ENCODE results near the gene PI4K2A. TPM values are rescaled to one million over a fixed set of nuclear protein-coding genes. Genes with fewer than 3 reads are reported as not detected.

The PI4K2A gene
- total RNA-seq, 1 donor from 2014 or later, result 22.1 TPM

GRCh38 chr10:97701438-97702069, 61.1 kb downstream of the PI4K2A start:
- no peaks in the 10 kb centered on the region for H3K9me3 Mint-ChIP-seq (ENCODE audit: unreplicated experiment)
- H3K27me3 Mint-ChIP-seq (ENCODE audit: unreplicated experiment), result no peaks in the 10 kb centered on the region
- H3K4me3 Mint-ChIP-seq (ENCODE audit: unreplicated experiment), result no peak overlapping the region
- no peaks in the 10 kb centered on the region for H3K36me3 Mint-ChIP-seq (ENCODE audit: unreplicated experiment)
- H3K27ac Mint-ChIP-seq (ENCODE audit: unreplicated experiment), result no peak overlapping the region
- no peak for DNase-seq (ENCODE audit: extremely low spot score, unreplicated experiment)
- H3K4me1 Mint-ChIP-seq (ENCODE audit: unreplicated experiment), result no peaks in the 10 kb centered on the region
- peak; percentile 87 for TF ChIP-seq CTCF (IDR thresholded peaks at IDR 0.05)

- H3K27me3 Mint-ChIP-seq (ENCODE audit: unreplicated experiment), result no peaks in the 10 kb centered on the region
- H3K9me3 Mint-ChIP-seq (ENCODE audit: unreplicated experiment), result no peaks in the 10 kb centered on the region
- H3K4me1 Mint-ChIP-seq (ENCODE audit: unreplicated experiment), result peaks cover 3% of the 10 kb centered on the region
- TF ChIP-seq CTCF (IDR thresholded peaks at IDR 0.05), result no peak
- H3K36me3 Mint-ChIP-seq (ENCODE audit: unreplicated experiment), result no peaks in the 10 kb centered on the region
- H3K27ac Mint-ChIP-seq (ENCODE audit: unreplicated experiment), result no peak overlapping the region
- H3K4me3 Mint-ChIP-seq (ENCODE audit: unreplicated experiment), result no peak overlapping the region
- DNase-seq (ENCODE audit: extremely low spot score, unreplicated experiment), result no peak
These were observed 63.1 kb downstream of the PI4K2A start for GRCh38 chr10:97703398-97704067.

GRCh38 chr10:97704341-97704740, 63.9 kb downstream of the PI4K2A start:
- H3K27me3 Mint-ChIP-seq (ENCODE audit: unreplicated experiment), result no peaks in the 10 kb centered on the region
- H3K4me3 Mint-ChIP-seq (ENCODE audit: unreplicated experiment), result no peak overlapping the region
- TF ChIP-seq CTCF (IDR thresholded peaks at IDR 0.05), result no peak
- H3K27ac Mint-ChIP-seq (ENCODE audit: unreplicated experiment), result no peak overlapping the region
- peaks cover 8% of the 10 kb centered on the region for H3K4me1 Mint-ChIP-seq (ENCODE audit: unreplicated experiment)
- DNase-seq (ENCODE audit: extremely low spot score, unreplicated experiment), result no peak
- H3K9me3 Mint-ChIP-seq (ENCODE audit: unreplicated experiment), result no peaks in the 10 kb centered on the region
- H3K36me3 Mint-ChIP-seq (ENCODE audit: unreplicated experiment), result no peaks in the 10 kb centered on the region

- Mint-ChIP-seq H3K9me3 (ENCODE audit: unreplicated experiment) (no peaks in the 10 kb centered on the region), H3K27ac (ENCODE audit: unreplicated experiment) (no peak overlapping the region), H3K4me1 (ENCODE audit: unreplicated experiment) (peaks cover 16% of the 10 kb centered on the region), H3K27me3 (ENCODE audit: unreplicated experiment) (no peaks in the 10 kb centered on the region), H3K4me3 (ENCODE audit: unreplicated experiment) (no peak overlapping the region), H3K36me3 (ENCODE audit: unreplicated experiment) (no peaks in the 10 kb centered on the region)
- no peak for TF ChIP-seq CTCF (IDR thresholded peaks at IDR 0.05)
- DNase-seq (ENCODE audit: extremely low spot score, unreplicated experiment), result no peak
These were observed 64.7 kb downstream of the PI4K2A start for GRCh38 chr10:97705006-97705670.

Data from osteocyte (in vitro differentiated cells).